ENCODE results near the gene RNF217.
"Not testable (repeated sequence)": the region's sequence is repeated elsewhere in the genome, so short reads cannot be mapped to it uniquely, and the experiment has no call there.

Gene RNF217

DNA sequence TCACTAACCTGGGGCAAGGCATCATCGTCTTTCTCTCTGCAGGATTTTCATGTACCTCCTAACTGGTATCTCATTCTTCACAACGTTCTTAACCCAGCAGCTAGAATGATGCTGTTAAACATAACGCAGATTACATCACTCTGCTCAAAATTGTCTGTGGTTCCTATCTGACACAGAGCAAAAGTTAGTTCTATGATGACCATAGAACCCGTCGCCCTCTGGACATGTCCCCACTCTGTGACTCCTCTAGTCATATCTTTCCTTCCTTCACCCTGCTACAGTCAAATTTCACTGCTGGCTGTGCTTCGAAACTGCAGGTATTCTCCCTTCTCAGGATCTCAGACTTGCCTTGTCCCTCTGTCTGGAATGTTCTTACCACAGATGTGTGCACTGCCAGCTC is 103.9 kb downstream of the RNF217 start:
- no peak overlapping the region for H3K4me3 ChIP-seq (replicated peaks in 1 of 2; ENCODE audit: low read depth in 2 of 2, low read length in 2 of 2)
- no peak for DNase-seq (ENCODE audit: low read depth in 2 of 2)
- TF ChIP-seq, protein P1, sequence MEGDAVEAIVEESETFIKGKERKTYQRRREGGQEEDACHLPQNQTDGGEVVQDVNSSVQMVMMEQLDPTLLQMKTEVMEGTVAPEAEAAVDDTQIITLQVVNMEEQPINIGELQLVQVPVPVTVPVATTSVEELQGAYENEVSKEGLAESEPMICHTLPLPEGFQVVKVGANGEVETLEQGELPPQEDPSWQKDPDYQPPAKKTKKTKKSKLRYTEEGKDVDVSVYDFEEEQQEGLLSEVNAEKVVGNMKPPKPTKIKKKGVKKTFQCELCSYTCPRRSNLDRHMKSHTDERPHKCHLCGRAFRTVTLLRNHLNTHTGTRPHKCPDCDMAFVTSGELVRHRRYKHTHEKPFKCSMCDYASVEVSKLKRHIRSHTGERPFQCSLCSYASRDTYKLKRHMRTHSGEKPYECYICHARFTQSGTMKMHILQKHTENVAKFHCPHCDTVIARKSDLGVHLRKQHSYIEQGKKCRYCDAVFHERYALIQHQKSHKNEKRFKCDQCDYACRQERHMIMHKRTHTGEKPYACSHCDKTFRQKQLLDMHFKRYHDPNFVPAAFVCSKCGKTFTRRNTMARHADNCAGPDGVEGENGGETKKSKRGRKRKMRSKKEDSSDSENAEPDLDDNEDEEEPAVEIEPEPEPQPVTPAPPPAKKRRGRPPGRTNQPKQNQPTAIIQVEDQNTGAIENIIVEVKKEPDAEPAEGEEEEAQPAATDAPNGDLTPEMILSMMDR (IDR thresholded peaks at IDR 0.05; ENCODE audit: low read depth, low read length): no peak

DNA sequence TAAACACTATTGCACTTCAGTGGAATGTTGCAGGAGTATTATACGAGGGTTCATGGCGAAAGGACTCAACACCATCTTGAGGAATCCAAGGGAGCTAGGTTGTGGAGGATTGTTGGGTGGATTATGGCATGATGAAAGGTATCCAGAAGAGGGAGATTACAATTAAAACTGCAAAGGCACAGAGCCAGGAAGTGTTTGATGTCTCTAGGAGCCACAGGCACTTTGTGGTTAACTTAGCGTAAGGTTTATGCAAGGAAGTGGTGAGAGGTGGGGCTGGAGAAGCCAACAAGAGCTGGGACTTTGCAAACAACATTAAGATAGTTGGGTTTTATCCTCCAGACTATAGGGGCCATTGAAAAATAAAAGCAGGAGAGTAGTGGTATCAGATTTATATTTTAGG is 104.7 kb downstream of the RNF217 start:
- TF ChIP-seq, protein P1 (IDR thresholded peaks at IDR 0.05; ENCODE audit: low read depth, low read length): no peak
- peak; percentile 39 to 45 for DNase-seq (ENCODE audit: low read depth in 2 of 2)
- H3K4me3 ChIP-seq (replicated peaks in 1 of 2; ENCODE audit: low read depth in 2 of 2, low read length in 2 of 2): no peak overlapping the region

DNA sequence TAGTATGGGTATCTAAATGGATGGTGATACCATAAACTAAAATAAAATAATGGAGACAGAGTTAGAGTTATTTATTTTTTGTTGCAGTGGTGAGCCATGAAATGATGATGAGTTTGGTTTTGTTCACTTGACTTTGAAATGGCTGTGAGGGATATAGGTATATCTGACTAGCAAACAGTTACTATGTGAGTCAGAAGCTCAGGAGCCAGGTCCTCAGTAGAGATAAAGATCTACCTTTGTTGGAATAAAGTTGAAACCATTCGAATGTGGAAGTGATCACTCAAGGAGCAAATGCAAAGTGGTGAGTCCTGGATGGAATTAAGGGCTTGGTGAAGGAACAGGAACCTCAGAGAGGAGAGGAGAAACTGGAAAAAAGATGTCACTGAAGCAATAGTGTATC is 105.3 kb downstream of the RNF217 start:
- no peak for DNase-seq (ENCODE audit: low read depth in 2 of 2)
- TF ChIP-seq, protein P1 (IDR thresholded peaks at IDR 0.05; ENCODE audit: low read depth, low read length): no peak
- no peak overlapping the region for H3K4me3 ChIP-seq (replicated peaks in 1 of 2; ENCODE audit: low read depth in 2 of 2, low read length in 2 of 2)

DNA sequence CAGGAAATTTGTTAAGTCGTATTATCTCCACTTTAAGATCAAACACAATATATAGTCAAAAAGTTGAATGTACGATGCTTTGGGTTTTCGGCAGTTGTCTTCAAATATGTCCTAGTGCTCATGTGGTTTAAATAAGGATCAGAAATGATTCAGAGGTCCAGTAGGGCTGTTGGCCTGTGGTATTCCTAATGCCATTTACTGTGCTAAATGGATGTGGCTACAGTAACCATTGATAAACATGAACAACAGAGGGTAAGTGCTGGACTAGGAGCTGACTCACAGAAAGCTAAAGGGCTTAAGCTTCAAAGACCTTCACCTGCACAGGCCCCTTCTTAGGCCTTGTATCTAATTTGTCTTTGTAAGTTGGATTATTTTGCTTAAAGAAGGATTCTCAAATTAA is 110.8 kb downstream of the RNF217 start:
- H3K4me3 ChIP-seq (replicated peaks in 1 of 2; ENCODE audit: low read depth in 2 of 2, low read length in 2 of 2): no peak overlapping the region
- TF ChIP-seq, protein P1 (IDR thresholded peaks at IDR 0.05; ENCODE audit: low read depth, low read length): no peak
- no peak for DNase-seq (ENCODE audit: low read depth in 2 of 2)

DNA sequence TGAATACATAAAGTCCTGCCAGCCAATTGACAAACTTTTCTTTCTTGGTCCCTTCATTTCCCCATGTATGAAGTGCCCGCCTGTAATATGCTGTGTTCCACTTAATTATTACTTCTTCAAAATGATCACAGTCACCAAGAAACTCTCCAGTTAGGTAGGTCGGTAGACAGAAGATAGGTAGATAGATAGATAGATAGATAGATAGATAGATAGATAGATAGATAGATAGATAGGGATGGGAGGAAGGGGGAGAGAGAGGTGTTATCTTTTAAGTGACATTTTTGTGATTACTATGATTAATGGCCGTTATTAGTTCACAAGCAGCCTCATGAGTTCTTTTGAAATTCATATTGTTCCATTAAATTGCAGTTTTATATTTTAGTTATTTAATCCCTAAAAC is 111.9 kb downstream of the RNF217 start:
- TF ChIP-seq, protein P1 (IDR thresholded peaks at IDR 0.05; ENCODE audit: low read depth, low read length): no peak
- no peak overlapping the region for H3K4me3 ChIP-seq (replicated peaks in 1 of 2; ENCODE audit: low read depth in 2 of 2, low read length in 2 of 2)
- no peak for DNase-seq (ENCODE audit: low read depth in 2 of 2)

DNA sequence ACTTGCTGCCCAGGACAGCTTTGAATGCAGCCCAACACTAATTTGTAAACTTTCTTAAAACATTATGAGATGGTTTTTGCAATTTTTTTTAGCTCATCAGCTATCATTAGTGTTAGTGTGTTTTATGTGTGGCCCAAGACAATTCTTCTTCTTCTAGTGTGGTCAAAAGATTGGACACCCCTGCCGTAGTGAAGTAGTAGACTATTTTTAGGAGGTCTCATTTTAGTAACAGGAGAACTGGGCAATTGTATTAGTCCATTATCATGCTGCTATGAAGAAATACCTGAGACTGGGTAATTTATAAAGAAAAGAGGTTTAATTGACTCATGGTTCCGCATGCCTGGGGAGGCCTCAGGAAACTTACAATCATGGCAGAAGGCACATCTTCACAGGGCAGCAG is 112.8 kb downstream of the RNF217 start:
- not testable (repeated sequence) for DNase-seq (ENCODE audit: low read depth in 2 of 2); H3K4me3 ChIP-seq (replicated peaks in 1 of 2; ENCODE audit: low read depth in 2 of 2, low read length in 2 of 2)

DNA sequence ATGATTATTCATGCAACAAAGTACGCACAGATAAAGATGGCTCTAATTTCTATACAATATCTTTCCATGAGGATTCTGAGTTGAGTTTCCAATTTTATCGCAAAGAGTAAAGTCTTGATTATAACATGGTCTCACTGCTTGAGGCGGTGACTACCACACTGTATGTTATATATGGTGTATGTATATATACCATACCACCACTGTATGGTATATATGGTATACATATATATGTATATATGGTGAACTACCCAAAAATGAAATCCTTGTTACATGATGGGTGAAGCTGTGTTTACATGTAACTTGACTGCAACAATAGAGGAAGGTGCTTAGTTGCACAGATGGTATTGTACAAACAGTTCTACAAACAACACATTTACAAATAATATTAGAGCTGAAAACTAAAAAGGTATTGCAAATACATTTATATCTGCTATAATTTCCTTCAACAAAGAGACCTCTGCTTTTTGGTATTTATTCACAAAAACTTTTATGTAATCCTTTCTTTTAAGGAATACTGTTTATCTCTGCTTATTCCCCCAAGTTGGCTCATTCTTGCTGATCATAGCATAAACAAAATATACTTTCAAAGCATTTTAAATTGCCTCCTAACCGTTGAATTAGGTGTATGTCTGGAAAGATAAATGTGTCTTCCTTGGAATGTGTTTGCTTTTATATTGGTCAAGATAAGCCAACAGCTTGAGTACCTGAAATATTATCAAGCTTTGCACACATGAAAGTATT is 113.7 kb downstream of the RNF217 start:
- no peak for DNase-seq (ENCODE audit: low read depth in 2 of 2)
- TF ChIP-seq, protein P1 (IDR thresholded peaks at IDR 0.05; ENCODE audit: low read depth, low read length): no peak
- no peak overlapping the region for H3K4me3 ChIP-seq (replicated peaks in 1 of 2; ENCODE audit: low read depth in 2 of 2, low read length in 2 of 2)

All from cardiac fibroblast (primary cell).